B cell (primary cell): ENCODE measurements around the gene ANKMY2. TPM values are rescaled to one million over a fixed set of nuclear protein-coding genes. Genes with fewer than 3 reads are reported as not detected.

Experiments used
- ATAC-seq: fragments of 200-7000 bp; cut with Tn5 transposase; one replicate; pipeline ENCODE4 v1.10.0; 2021; ENCODE audit warnings: low read depth, mild to moderate bottlenecking, moderate number of reproducible peaks, moderate library complexity
- CTCF ChIA-PET: fragments of 350-600 bp; sonication (Branson Sonifier 250); formaldehyde crosslinking; loops from one replicate; lab custom pipeline; 2021; ENCODE audit warnings: antibody characterized with exemption, inconsistent platforms; lab: Charles Lee
- POLR2A ChIA-PET: fragments of 350-600 bp; sonication (Branson Sonifier 250); formaldehyde crosslinking; loops from one replicate; lab custom pipeline; 2021; ENCODE audit warnings: antibody characterized with exemption; lab: Charles Lee
- DNase-seq: peaks from one replicate; pipeline ENCODE4 v3.0.0; 2013
- H2AFZ ChIP-seq: 2 replicates; pipeline ENCODE4 v1.6.1; 2012; ENCODE audit warnings: mild to moderate bottlenecking, low read depth, low read length; ENCODE audit not compliant: insufficient read depth, poor library complexity, severe bottlenecking
- H3K27ac ChIP-seq, 2 donors: 1 replicate in 1 of 2; 2 replicates in 1 of 2; pipeline ENCODE4 v1.5.1; 2012 to 2013; ENCODE audit warnings: low read length in 2 of 2, mild to moderate bottlenecking in 2 of 2, moderate library complexity in 1 of 2
- H3K27me3 ChIP-seq, 4 experiments: fragments of 200-600 bp in 1 of 4; sonication (generic) in 1 of 4; replicated peaks in 1 of 4; 1 replicate in 2 of 4; 2 replicates in 2 of 4; pipeline versions ENCODE4 v1.6.1 to v1.7.0; 2013 to 2016; ENCODE audit warnings: low read length in 3 of 4, mild to moderate bottlenecking in 2 of 4, mixed read lengths in 1 of 4, moderate library complexity in 1 of 4; ENCODE audit not compliant: insufficient read depth in 4 of 4, control insufficient read depth in 3 of 4; ENCODE audit errors: control extremely low read depth in 1 of 4
- H3K36me3 ChIP-seq, 2 experiments: replicated peaks in 1 of 2; 1 replicate in 1 of 2; 2 replicates in 1 of 2; pipeline versions ENCODE4 v1.6.1 to v1.7.1; 2013; ENCODE audit warnings: low read length in 1 of 2; ENCODE audit not compliant: insufficient read depth in 2 of 2, control insufficient read depth in 1 of 2; ENCODE audit errors: control extremely low read depth in 1 of 2, extremely low read depth in 1 of 2
- H3K4me1 ChIP-seq, 2 donors: fragments of 200-600 bp in 1 of 2; sonication (generic) in 1 of 2; 1 replicate in 1 of 2; 2 replicates in 1 of 2; pipeline versions ENCODE4 v1.5.1 to v1.6.1; 2013 to 2017; ENCODE audit warnings: low read length in 2 of 2; ENCODE audit not compliant: control insufficient read depth in 2 of 2, insufficient read depth in 2 of 2
- H3K4me2 ChIP-seq: replicated peaks from 2 replicates; pipeline ENCODE3; 2012; ENCODE audit warnings: mild to moderate bottlenecking, low read depth, low read length; ENCODE audit not compliant: poor library complexity, severe bottlenecking
- H3K4me3 ChIP-seq, 5 experiments: fragments of 200-600 bp in 1 of 5; sonication (generic) in 1 of 5; 1 replicate in 3 of 5; 2 replicates in 2 of 5; pipeline versions ENCODE4 v1.5.1 to v1.7.0; 2011 to 2016; ENCODE audit warnings: low read length in 4 of 5, mild to moderate bottlenecking in 4 of 5, low read depth in 2 of 5, control low read depth in 1 of 5, moderate library complexity in 1 of 5; ENCODE audit not compliant: insufficient read depth in 1 of 5; ENCODE audit errors: control extremely low read depth in 1 of 5, extremely low read depth in 1 of 5
- H3K79me2 ChIP-seq: fragments of 200-600 bp; sonication (generic); one replicate; pipeline ENCODE4 v1.6.0; 2016; ENCODE audit warnings: low read length; ENCODE audit not compliant: control insufficient read depth, insufficient read depth
- H3K9ac ChIP-seq: fragments of 200-600 bp; sonication (generic); 2 replicates; pipeline ENCODE4 v1.6.1; 2017; ENCODE audit warnings: mild to moderate bottlenecking, low read length, moderate library complexity
- H3K9me3 ChIP-seq, 3 donors: one replicate each; pipeline versions ENCODE4 v1.6.1 to v1.7.1; 2013; ENCODE audit warnings: low read length in 2 of 3; ENCODE audit not compliant: control insufficient read depth in 2 of 3, insufficient read depth in 1 of 3; ENCODE audit errors: control extremely low read depth in 1 of 3
- H4K20me1 ChIP-seq: 2 replicates; pipeline ENCODE4 v1.6.0; 2012; ENCODE audit warnings: mild to moderate bottlenecking, low read length; ENCODE audit not compliant: insufficient read depth, control insufficient read depth, poor library complexity, severe bottlenecking
- H3K27ac Mint-ChIP-seq: one replicate; pipeline ENCODE4 v1.8.0; 2021; ENCODE audit warnings: mixed read lengths
- H3K27me3 Mint-ChIP-seq: one replicate; pipeline ENCODE4 v1.8.0; 2021; ENCODE audit warnings: mixed read lengths
- H3K4me1 Mint-ChIP-seq: one replicate; pipeline ENCODE4 v1.8.0; 2021; ENCODE audit warnings: mixed read lengths
- H3K4me3 Mint-ChIP-seq: one replicate; pipeline ENCODE4 v1.8.0; 2021; ENCODE audit warnings: mixed read lengths
- H3K9me3 Mint-ChIP-seq: one replicate; pipeline ENCODE4 v1.8.0; 2022; ENCODE audit warnings: mixed read lengths; ENCODE audit not compliant: insufficient read depth
- CTCF ChIP-seq: fragments of 200-600 bp; IDR thresholded peaks from one replicate; pipeline ENCODE4 v1.8.0; 2022; ENCODE audit warnings: antibody characterized with exemption, mild to moderate bottlenecking
- EZH2 ChIP-seq: IDR thresholded peaks from 2 replicates; pipeline ENCODE4 v1.6.1; 2012; ENCODE audit warnings: borderline replicate concordance, low read depth, mild to moderate bottlenecking, moderate library complexity, low read length; ENCODE audit not compliant: insufficient read depth, poor library complexity, severe bottlenecking
- WGBS: methylation state at CpG from one replicate; pipeline ENCODE4 v1.1.5; 2013; ENCODE audit warnings: missing lambda C conversion rate; ENCODE audit not compliant: insufficient coverage; 5-methylcytosine and 5-hydroxymethylcytosine counted together
- intact Hi-C: fragments of 100-400 bp; cut with micrococcal nuclease; formaldehyde crosslinking; loops from one replicate; pipeline ENCODE4 v1.10.0; 2022
- polyA plus RNA-seq: library from polyadenylated mRNA; depleted of rRNA; stranded (reverse); fragments of >200 nt; gene quantifications from 2 replicates; pipeline ENCODE4 v1.2.3, GENCODE V29; 2012
- total RNA-seq, 2 donors: library from RNA; stranded (reverse); fragments of 120-200 nt in 1 of 2; gene quantifications; 1 replicate in 1 of 2; 2 replicates in 1 of 2; pipeline versions ENCODE4 v1.2.3 to v1.2.4, GENCODE V29; 2013 to 2022

The ANKMY2 gene
- total and polyA plus RNA-seq, 2 donors (not counting 1 experiment from before 2014, with no cell fraction given) = 7.6 to 17.8 TPM

- no peak overlapping the region for H3K4me3 Mint-ChIP-seq
- ChIA-PET CTCF (interaction anchor here (0.6 to 10.3 kb wide), 12 partner anchors 15 to 231 kb away, joined by 3 to 107 read pairs (median 4); no protein-coding TSS in a partner anchor), POLR2A (no interaction called here)
- intact Hi-C loops = loop anchor here (1.0 to 10.0 kb wide), 2 partner anchors 110 to 223 kb away; partner anchors contain the start of gene AGR2
- TF ChIP-seq CTCF (no peak), EZH2 (no peak)
- Histone ChIP-seq H3K79me2 (no peaks in the 10 kb centered on the region), H3K4me1 (no peaks in the 10 kb centered on the region), H3K27me3 (no peaks in the 10 kb centered on the region), H3K36me3 (peaks cover 2 to 52% of the 10 kb centered on the region in 2 experiments), H3K4me3 (no peak overlapping the region), H2AFZ (no peak overlapping the region), H3K27ac (no peak overlapping the region), H3K9me3 (no peaks in the 10 kb centered on the region), H3K4me2 (no peak overlapping the region), H3K9ac (no peak overlapping the region), H4K20me1 (no peaks in the 10 kb centered on the region)
- no peaks in the 10 kb centered on the region for H3K9me3 Mint-ChIP-seq
- DNase-seq (no peak), ATAC-seq (no peak)
- H3K27ac Mint-ChIP-seq = no peak overlapping the region
- no peaks in the 10 kb centered on the region for H3K27me3 Mint-ChIP-seq
- H3K4me1 Mint-ChIP-seq = no peaks in the 10 kb centered on the region
- 100% methylated on average over 3 of the region's 6 CpGs for WGBS
Measured at GRCh38 chr7:16694806-16695205, 49.3 kb upstream of the ANKMY2 start.

- Histone ChIP-seq H3K9me3 (no peaks in the 10 kb centered on the region), H3K27me3 (no peaks in the 10 kb centered on the region), H2AFZ (no peak overlapping the region), H3K4me3 (no peak overlapping the region), H3K4me1 (no peaks in the 10 kb centered on the region), H3K27ac (no peak overlapping the region), H3K4me2 (no peak overlapping the region), H3K79me2 (no peaks in the 10 kb centered on the region), H3K9ac (no peak overlapping the region), H3K36me3 (peaks cover 2 to 46% of the 10 kb centered on the region in 2 experiments), H4K20me1 (no peaks in the 10 kb centered on the region)
- ChIA-PET CTCF (interaction anchor here (0.8 to 10.3 kb wide), 6 partner anchors 15 to 229 kb away, joined by 3 to 107 read pairs (median 4); no protein-coding TSS in a partner anchor), POLR2A (no interaction called here)
- TF ChIP-seq CTCF = no peak
- no peak for TF ChIP-seq EZH2
- ATAC-seq = no peak
- Mint-ChIP-seq H3K9me3 (no peaks in the 10 kb centered on the region), H3K27me3 (no peaks in the 10 kb centered on the region), H3K4me3 (no peak overlapping the region), H3K4me1 (no peaks in the 10 kb centered on the region), H3K27ac (no peak overlapping the region)
- DNase-seq = no peak
- intact Hi-C loops = loop anchor here (10.0 kb wide), 1 partner anchor 111 kb away; the partner anchor contains the start of gene AGR2
- WGBS = no CpG with 5 or more reads among the region's 2 CpGs
Measured at GRCh38 chr7:16693601-16694318, 48.2 kb upstream of the ANKMY2 start.
